AG09319 (cell line): ENCODE measurements around the gene P2RX3.

Source experiments
- DNase-seq: peaks from one replicate; pipeline ENCODE4 v3.0.0-alpha.2; 2010; ENCODE audit warnings: low read depth; ENCODE audit errors: extremely low read depth
- CTCF ChIP-seq: IDR thresholded peaks from 2 replicates; pipeline ENCODE4 v1.5.1; 2011; ENCODE audit warnings: low read depth, mild to moderate bottlenecking, inconsistent platforms, low read length, moderate library complexity

Gene P2RX3

GRCh38 chr11:57347336-57347735 lies 9.2 kb downstream of the P2RX3 start:
- no peak for TF ChIP-seq CTCF
- DNase-seq, result no peak

- TF ChIP-seq CTCF, result no peak
- no peak for DNase-seq
Measured at GRCh38 chr11:57348052-57348451, 9.9 kb downstream of the P2RX3 start.

GRCh38 chr11:57348636-57349313 lies 10.6 kb downstream of the P2RX3 start:
- no peak for DNase-seq
- TF ChIP-seq CTCF, result no peak

GRCh38 chr11:57349491-57350274 lies 11.5 kb downstream of the P2RX3 start:
- TF ChIP-seq CTCF, result peak; percentile 90
- no peak for DNase-seq

GRCh38 chr11:57353036-57353435 lies 14.9 kb downstream of the P2RX3 start:
- no peak for TF ChIP-seq CTCF
- no peak for DNase-seq

- no peak for DNase-seq
- TF ChIP-seq CTCF, result no peak
Measured at GRCh38 chr11:57353446-57353845, 15.3 kb downstream of the P2RX3 start.

- TF ChIP-seq CTCF, result no peak
- DNase-seq, result no peak
Measured at GRCh38 chr11:57353852-57354251, 15.7 kb downstream of the P2RX3 start.
